ENCODE data around the gene OSGEP.

DNA sequence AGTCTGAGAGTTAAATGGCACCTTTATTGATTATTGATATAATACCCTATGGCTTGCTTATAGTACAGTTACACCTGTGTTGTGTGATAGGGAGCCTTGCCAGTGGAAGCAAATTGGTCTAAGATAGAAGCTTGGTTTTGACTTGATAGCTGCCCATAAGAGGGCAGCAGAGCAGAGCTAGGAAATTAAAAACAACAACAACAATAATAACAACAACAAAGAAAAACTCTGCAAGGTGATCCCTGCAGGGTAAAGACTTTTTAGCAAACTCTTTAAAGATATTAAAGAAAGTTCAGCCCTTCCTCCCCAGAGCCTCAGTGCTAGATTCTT, 32.7 kb upstream of the OSGEP start:
- TF ChIP-seq, protein P1, sequence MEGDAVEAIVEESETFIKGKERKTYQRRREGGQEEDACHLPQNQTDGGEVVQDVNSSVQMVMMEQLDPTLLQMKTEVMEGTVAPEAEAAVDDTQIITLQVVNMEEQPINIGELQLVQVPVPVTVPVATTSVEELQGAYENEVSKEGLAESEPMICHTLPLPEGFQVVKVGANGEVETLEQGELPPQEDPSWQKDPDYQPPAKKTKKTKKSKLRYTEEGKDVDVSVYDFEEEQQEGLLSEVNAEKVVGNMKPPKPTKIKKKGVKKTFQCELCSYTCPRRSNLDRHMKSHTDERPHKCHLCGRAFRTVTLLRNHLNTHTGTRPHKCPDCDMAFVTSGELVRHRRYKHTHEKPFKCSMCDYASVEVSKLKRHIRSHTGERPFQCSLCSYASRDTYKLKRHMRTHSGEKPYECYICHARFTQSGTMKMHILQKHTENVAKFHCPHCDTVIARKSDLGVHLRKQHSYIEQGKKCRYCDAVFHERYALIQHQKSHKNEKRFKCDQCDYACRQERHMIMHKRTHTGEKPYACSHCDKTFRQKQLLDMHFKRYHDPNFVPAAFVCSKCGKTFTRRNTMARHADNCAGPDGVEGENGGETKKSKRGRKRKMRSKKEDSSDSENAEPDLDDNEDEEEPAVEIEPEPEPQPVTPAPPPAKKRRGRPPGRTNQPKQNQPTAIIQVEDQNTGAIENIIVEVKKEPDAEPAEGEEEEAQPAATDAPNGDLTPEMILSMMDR (IDR thresholded peaks at IDR 0.05; ENCODE audit: low read length), result no peak
- TF ChIP-seq EZH2 (IDR thresholded peaks at IDR 0.05; ENCODE audit: borderline replicate concordance, low read length), result no peak
